Measurements from ENCODE around the gene PLCB2.

DNA sequence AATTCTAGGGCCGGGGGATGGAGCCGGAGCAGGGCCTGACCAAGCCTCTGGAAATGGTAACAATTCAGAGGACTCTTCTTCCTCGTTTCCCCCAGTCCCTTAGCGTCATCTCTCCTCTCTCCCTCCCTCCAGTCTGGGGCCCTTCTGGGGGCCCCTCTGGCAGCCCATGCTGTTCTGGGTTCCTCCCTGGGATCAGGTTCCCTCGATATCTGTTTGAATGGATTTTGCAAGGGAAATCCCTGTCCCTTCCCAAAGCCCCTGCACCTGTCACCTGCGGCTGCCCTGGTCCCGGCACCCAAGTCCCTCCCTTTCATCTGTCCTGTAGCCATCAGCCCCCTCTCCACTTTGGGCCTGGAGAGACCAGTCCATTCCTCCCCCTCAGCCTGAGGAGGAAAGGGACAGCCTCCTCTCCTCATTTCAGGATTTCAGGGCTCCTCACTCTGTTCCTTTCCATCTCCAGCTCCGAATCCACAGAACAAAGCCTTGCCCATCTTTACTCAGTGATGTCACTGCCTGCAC, 1.7 kb upstream of the PLCB2 start:
- TF ChIP-seq, protein P1, sequence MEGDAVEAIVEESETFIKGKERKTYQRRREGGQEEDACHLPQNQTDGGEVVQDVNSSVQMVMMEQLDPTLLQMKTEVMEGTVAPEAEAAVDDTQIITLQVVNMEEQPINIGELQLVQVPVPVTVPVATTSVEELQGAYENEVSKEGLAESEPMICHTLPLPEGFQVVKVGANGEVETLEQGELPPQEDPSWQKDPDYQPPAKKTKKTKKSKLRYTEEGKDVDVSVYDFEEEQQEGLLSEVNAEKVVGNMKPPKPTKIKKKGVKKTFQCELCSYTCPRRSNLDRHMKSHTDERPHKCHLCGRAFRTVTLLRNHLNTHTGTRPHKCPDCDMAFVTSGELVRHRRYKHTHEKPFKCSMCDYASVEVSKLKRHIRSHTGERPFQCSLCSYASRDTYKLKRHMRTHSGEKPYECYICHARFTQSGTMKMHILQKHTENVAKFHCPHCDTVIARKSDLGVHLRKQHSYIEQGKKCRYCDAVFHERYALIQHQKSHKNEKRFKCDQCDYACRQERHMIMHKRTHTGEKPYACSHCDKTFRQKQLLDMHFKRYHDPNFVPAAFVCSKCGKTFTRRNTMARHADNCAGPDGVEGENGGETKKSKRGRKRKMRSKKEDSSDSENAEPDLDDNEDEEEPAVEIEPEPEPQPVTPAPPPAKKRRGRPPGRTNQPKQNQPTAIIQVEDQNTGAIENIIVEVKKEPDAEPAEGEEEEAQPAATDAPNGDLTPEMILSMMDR (IDR thresholded peaks at IDR 0.05; ENCODE audit: extremely low read depth in 1 of 2, insufficient read depth in 1 of 2, low read depth in 1 of 2, low read length in 2 of 2), result no peak
- TF ChIP-seq, protein P2, sequence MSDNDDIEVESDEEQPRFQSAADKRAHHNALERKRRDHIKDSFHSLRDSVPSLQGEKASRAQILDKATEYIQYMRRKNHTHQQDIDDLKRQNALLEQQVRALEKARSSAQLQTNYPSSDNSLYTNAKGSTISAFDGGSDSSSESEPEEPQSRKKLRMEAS (IDR thresholded peaks at IDR 0.05; ENCODE audit: insufficient read depth, insufficient read length), result no peak
- no peak for TF ChIP-seq FOS (IDR thresholded peaks at IDR 0.05; ENCODE audit: borderline replicate concordance, insufficient read depth, low read length)
- no peak for TF ChIP-seq POLR2AphosphoS5 (IDR thresholded peaks at IDR 0.05; ENCODE audit: insufficient read depth, low read depth, low read length)
- no peak for TF ChIP-seq EZH2 (IDR thresholded peaks at IDR 0.05; ENCODE audit: borderline replicate concordance, low read depth, low read length, severe bottlenecking)
- TF ChIP-seq POLR2A (IDR thresholded peaks at IDR 0.05; ENCODE audit: low read depth, low read length), result no peak
- TF ChIP-seq GATA2 (IDR thresholded peaks at IDR 0.05; ENCODE audit: insufficient read depth, insufficient read length, low read depth, low read length), result no peak
- no peak for TF ChIP-seq MYC (IDR thresholded peaks at IDR 0.05; ENCODE audit: low read depth, low read length)
- TF ChIP-seq JUN (IDR thresholded peaks at IDR 0.05; ENCODE audit: borderline replicate concordance, insufficient read depth, insufficient read length, low read depth), result no peak

Data from endothelial cell of umbilical vein (primary cell).